Thyroid gland (tissue), 4 donors: ENCODE data around the gene TLE4.

Source experiments
- POLR2A ChIP-seq, 2 donors: fragments of 450-650 bp; IDR thresholded peaks; one replicate each; pipeline ENCODE4 v1.6.1; 2017; ENCODE audit warnings: antibody characterized with exemption in 2 of 2, mild to moderate bottlenecking in 2 of 2, moderate library complexity in 1 of 2
- TF ChIP-seq, protein P1 (sequence below), 6 experiments: fragments of 200-600 bp in 3 of 6; fragments of 450-650 bp in 3 of 6; sonication (generic) in 3 of 6; IDR thresholded peaks; one replicate each; pipeline ENCODE4 v1.5.1; 2016 to 2019; ENCODE audit warnings: antibody characterized with exemption in 6 of 6, mild to moderate bottlenecking in 2 of 6, inconsistent platforms in 1 of 6, moderate library complexity in 1 of 6

DNA sequence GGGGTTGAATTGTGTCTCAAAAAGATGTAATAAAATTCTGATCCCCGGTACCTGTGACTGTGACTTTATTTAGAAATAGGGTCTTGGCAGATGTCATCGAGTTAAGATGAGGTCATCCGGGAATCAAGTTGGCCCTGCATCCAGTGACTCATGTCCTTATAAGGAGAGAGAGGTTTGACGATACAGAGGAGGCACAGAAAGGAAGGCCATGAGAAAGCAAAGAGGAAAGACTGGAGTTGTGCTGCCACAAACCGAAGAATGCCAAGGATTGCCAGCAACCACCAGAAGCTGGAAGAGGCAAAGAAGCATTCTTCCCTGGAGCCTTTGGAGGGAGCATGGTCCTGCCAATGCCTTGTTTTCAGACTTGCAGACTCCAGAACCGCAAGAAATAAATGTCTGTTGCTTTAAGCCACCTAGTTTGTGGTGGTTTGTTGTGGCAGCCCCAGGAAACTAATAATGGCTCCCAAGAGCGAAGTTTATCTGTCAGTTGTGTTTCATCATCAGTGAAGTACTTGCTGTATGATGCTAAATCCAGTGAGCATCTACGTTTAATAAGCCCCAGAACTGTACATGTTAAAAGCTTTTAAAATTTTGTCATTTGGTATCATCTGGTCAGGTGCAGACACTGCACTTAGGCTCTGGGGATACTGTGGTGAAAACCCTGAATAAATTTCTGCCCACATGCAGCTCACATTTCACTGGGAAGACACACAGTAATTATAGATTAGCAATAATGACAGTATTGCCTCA lies 114.8 kb downstream of the TLE4 start:
- no peak for TF ChIP-seq POLR2A (IDR thresholded peaks at IDR 0.05)
- TF ChIP-seq, protein P1, sequence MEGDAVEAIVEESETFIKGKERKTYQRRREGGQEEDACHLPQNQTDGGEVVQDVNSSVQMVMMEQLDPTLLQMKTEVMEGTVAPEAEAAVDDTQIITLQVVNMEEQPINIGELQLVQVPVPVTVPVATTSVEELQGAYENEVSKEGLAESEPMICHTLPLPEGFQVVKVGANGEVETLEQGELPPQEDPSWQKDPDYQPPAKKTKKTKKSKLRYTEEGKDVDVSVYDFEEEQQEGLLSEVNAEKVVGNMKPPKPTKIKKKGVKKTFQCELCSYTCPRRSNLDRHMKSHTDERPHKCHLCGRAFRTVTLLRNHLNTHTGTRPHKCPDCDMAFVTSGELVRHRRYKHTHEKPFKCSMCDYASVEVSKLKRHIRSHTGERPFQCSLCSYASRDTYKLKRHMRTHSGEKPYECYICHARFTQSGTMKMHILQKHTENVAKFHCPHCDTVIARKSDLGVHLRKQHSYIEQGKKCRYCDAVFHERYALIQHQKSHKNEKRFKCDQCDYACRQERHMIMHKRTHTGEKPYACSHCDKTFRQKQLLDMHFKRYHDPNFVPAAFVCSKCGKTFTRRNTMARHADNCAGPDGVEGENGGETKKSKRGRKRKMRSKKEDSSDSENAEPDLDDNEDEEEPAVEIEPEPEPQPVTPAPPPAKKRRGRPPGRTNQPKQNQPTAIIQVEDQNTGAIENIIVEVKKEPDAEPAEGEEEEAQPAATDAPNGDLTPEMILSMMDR (IDR thresholded peaks at IDR 0.05) = no peak
